CD4-positive, alpha-beta T cell treated with Interferon alpha-2 for 1 hour (primary cell): Measurements from ENCODE around the gene HSD3B7.

Experiments
- DNase-seq, 2 donors: peaks; one replicate each; pipeline ENCODE4 v3.0.0-alpha.2; 2020 to 2022

HSD3B7 gene

DNA sequence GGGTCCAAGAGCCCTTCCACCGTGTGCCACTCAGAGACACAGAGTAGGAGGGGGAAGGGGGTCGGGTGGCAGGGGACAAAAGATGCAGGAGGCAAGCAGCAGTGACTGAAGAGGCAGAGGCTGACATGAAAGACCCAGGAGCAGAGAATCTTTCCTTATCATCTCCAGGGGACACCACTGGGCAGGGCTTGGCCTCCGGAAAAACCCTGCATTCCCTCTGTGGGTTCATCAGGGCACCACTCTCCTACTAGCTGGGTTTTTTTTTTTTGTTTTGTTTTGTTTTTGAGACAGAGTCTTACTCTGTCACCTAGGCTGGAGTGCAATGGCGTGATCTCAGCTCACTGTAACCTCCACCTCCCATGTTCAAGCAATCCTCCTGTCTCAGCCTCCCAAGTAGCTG lies 46.3 kb downstream of the HSD3B7 start:
- DNase-seq = no peak

DNA sequence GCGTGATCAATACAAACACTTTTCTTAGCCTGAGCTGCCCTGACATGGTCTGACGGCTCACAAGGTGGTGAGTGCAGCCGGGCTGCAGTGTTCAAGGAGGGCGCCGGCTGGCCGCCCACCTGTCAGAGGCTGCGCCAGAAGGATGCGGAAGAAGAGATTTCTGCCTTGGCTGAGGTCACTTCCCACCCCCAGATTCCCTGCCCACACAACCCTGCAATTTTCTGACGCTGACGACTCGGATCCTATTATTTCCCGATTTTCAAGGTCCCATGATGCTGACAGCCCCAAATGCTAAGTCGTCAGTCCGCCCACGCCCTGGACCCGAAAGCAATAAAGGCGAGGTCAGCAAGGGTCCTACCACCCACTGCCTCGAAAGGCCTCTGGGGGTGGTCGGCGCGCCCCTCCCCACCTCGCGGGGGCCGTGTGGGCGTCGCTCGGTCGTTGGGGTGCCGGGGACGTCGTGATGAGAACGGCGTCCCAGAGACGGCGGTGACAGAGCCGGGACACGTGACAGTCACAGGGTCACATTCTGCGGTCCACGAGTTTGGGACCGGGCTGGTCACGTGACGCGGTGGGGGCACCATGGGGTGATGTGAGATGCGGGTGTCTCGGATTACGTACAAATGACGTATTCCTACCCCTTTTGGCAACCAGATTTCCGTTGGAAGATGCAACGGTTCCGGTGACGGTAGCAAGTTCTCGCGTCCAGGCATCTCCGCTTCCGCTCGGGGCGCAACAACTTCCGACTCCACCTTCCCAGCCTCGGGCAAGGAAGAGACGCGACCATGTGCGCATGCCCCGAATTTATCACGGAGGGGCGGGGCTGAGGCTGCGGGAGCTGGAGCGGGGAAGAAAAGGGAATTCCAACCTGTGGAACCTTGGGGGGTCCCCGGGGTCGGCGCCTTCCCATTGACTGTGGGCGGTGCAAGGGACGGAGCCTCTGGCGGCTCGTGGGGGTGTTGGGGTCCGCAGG lies 48.0 kb downstream of the HSD3B7 start, which contains the start of gene STX4:
Gene STX4 (plus strand): TSS at position 823 of the 973 bp plus-strand sequence. CDS start 248 bp downstream, outside the sequence.
- DNase-seq = peak; percentile 99

DNA sequence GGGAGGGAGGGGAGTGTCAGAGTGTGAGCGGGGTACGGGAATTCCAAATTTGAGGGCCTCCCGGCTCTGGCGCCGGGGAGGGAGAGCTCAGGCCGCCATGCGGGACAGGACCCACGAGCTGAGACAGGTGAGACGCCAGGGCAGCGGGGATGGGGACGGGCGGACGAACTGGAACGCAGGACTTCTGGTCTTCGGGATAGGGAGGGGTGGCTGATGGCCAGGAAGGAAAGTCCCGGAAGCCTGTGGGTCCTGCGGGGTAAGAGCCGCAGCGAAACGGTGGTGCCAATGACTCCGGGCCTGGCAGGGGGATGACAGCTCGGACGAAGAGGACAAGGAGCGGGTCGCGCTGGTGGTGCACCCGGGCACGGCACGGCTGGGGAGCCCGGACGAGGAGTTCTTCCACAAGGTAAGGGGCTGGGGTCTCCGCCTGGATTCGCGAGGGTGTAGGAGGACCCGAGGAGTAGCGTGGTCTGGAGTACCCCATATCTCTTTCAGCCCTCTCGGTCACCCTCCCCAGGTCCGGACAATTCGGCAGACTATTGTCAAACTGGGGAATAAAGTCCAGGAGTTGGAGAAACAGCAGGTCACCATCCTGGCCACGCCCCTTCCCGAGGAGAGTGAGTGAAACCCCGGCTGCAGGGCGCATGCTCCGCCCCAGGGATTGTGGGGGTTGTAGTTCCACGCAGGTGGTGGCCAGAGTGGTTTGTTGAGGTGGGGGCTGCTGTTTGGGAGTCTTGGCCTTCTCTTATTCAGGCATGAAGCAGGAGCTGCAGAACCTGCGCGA lies 48.9 kb downstream of the HSD3B7 start:
- peak; percentile 87 for DNase-seq

DNA sequence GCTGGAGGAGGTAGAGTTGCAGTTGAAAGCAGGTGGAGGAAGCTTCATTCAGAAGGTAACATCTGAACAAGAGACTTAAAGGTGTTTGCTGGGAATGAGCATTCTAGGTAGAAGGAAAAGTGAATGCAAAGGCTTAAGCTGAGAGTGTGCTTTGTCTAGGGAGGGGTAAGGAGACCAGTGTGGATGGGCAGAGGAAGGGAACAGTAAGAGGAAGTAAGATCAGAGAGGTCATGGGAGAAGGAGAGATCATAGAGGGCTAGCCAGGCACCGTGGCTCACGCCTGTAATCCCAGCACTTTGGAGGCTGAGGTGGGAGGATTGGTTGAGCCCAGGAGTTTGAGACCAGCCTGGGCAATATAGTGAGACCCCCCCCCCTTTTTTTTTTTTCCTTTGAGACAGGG lies 51.7 kb downstream of the HSD3B7 start:
- no peak for DNase-seq
